ENCODE measurements around the gene MICALL2.

DNA sequence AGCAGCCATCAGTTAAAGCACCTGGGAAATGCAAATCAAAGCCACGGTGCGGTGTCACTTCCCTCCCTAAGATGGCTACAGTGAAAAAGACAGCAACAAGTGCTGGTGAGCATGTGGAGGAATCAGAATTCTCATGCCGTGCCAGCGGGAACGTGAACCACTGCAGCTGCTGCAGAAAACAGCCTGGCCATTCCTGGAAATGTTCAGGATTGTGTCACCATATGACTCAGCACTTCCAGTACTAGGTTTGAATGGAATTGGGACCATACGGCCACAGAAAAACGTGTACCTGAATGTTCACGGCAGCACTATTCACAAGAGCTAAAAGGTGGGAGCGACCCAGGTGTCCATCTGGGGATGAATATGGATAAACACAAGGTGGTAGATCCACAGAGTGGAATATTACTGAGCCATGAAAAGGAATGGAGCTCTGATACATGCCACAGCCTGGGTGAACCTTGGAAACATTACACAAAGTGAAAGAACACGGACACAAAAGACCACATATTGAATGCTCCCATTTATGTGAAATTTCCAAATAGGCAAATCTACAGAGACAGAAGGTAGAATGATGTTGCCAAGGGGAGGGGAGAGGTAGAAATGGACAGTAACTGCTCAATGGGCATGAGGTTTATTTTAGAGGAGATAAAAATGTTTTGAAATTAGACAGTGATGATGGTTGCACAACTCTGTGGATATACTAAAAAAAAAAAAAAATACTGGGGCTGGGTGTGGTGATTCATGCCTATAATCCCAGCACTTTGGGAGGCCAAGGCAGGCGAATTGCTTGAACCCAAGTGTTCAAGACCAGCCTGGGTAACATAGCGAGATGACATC, 61.6 kb downstream of the MICALL2 start:
- TF ChIP-seq, protein P1, sequence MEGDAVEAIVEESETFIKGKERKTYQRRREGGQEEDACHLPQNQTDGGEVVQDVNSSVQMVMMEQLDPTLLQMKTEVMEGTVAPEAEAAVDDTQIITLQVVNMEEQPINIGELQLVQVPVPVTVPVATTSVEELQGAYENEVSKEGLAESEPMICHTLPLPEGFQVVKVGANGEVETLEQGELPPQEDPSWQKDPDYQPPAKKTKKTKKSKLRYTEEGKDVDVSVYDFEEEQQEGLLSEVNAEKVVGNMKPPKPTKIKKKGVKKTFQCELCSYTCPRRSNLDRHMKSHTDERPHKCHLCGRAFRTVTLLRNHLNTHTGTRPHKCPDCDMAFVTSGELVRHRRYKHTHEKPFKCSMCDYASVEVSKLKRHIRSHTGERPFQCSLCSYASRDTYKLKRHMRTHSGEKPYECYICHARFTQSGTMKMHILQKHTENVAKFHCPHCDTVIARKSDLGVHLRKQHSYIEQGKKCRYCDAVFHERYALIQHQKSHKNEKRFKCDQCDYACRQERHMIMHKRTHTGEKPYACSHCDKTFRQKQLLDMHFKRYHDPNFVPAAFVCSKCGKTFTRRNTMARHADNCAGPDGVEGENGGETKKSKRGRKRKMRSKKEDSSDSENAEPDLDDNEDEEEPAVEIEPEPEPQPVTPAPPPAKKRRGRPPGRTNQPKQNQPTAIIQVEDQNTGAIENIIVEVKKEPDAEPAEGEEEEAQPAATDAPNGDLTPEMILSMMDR (IDR thresholded peaks at IDR 0.05; ENCODE audit: low read depth, low read length, missing input control): no peak
- TF ChIP-seq YY1 (IDR thresholded peaks at IDR 0.05): no peak

All from liver (tissue), 2 donors.